ENCODE data around the gene DNAL1. TPM values are rescaled to one million over a fixed set of nuclear protein-coding genes. Genes with fewer than 3 reads are reported as not detected.

The DNAL1 gene
- total and polyA plus RNA-seq, 2 of the 13 experiments (the other 11 are each of a cell fraction or from before 2014, with no cell fraction given), result 1.4 to 13.3 TPM

DNA sequence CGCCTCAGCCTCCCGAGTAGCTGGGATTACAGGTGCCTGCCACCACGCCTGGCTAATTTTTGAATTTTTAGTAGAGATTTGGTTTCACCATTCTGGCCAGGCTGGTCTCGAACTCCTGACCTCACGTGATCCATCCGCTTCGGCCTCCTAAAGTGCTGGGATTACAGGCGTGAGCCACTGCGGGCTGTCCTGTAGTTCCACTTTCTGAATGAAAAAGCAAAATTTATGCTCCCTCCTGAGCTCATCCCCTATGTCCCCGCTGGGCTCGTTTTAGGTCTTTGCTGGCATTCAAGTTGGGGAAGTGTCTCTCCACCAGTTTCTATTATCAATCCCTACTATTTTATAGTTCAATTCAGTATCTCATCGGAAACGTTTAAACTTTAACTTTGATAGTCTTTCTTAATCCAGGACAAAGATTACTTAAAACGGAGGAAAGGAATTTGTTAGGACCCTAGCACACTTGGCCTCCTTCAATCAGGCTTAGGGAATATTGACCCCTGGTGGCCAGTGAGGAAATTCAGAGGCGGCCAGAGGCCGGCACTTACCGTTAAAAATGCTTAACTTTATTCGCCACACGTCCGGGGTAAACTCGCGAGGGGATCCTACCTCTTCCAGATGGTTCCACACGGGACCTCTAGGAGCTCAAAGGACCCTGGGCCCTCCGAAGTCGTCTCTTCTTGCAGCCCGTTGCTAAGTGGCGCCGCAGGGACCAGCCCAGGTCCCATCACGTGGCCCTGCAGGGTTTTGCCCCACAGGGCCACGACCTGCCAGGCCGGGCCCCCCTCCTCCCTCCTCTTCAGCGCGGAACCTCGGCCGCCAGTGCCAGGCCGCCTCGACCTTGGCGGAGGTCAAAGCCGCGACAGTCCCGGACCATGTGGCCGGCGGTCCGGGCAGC lies 11.4 kb upstream of the DNAL1 start (continued):
- TF ChIP-seq SCMH1 (CRISPR knock-in tag; IDR thresholded peaks at IDR 0.05; ENCODE audit: borderline replicate concordance) (no peak), RAD51 (IDR thresholded peaks at IDR 0.05; ENCODE audit: borderline replicate concordance) (no peak), RBM22 (optimal IDR thresholded peaks at IDR 0.05; ENCODE audit: low read length) (no peak), NFE2L1 (CRISPR knock-in tag; IDR thresholded peaks at IDR 0.05; ENCODE audit: borderline replicate concordance) (no peak), ZNF12 (CRISPR knock-in tag; IDR thresholded peaks at IDR 0.05) (no peak), ZNF878 (CRISPR knock-in tag; IDR thresholded peaks at IDR 0.05) (no peak), RBM39 (IDR thresholded peaks at IDR 0.05; ENCODE audit: low read depth, low read length, poor library complexity, severe bottlenecking) (no peak), TCF7 (IDR thresholded peaks at IDR 0.05; ENCODE audit: low read depth) (no peak), XBP1 (CRISPR knock-in tag; IDR thresholded peaks at IDR 0.05) (no peak), NR3C1 (CRISPR knock-in tag; IDR thresholded peaks at IDR 0.05) (no peak), IKZF4 (CRISPR knock-in tag; IDR thresholded peaks at IDR 0.05; ENCODE audit: borderline replicate concordance, low read depth, not compliant biosample characterization) (no peak), DNMT1 (CRISPR knock-in tag; IDR thresholded peaks at IDR 0.05) (no peak), ZSCAN12 (CRISPR knock-in tag; IDR thresholded peaks at IDR 0.05) (no peak), KDM3A (CRISPR knock-in tag; IDR thresholded peaks at IDR 0.05; ENCODE audit: low read depth) (0 out of 2 replicates have a peak, but pooled peaks have one; percentile 10), ARNT (IDR thresholded peaks at IDR 0.05) (no peak), CENPX (CRISPR knock-in tag; IDR thresholded peaks at IDR 0.05) (no peak), FOXP1 (IDR thresholded peaks at IDR 0.05) (no peak), FOXP1 (CRISPR knock-in tag; IDR thresholded peaks at IDR 0.05) (no peak)
- TF ChIP-seq, protein P1, sequence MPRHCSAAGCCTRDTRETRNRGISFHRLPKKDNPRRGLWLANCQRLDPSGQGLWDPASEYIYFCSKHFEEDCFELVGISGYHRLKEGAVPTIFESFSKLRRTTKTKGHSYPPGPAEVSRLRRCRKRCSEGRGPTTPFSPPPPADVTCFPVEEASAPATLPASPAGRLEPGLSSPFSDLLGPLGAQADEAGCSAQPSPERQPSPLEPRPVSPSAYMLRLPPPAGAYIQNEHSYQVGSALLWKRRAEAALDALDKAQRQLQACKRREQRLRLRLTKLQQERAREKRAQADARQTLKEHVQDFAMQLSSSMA (CRISPR knock-in tag; IDR thresholded peaks at IDR 0.05), result no peak
- TF ChIP-seq, protein P2, sequence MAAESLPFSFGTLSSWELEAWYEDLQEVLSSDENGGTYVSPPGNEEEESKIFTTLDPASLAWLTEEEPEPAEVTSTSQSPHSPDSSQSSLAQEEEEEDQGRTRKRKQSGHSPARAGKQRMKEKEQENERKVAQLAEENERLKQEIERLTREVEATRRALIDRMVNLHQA (CRISPR knock-in tag; IDR thresholded peaks at IDR 0.05), result no peak
- TF ChIP-seq, protein P3, sequence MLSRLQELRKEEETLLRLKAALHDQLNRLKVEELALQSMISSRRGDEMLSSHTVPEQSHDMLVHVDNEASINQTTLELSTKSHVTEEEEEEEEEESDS (CRISPR knock-in tag; IDR thresholded peaks at IDR 0.05; ENCODE audit: borderline replicate concordance), result no peak
- TF ChIP-seq, protein P4, sequence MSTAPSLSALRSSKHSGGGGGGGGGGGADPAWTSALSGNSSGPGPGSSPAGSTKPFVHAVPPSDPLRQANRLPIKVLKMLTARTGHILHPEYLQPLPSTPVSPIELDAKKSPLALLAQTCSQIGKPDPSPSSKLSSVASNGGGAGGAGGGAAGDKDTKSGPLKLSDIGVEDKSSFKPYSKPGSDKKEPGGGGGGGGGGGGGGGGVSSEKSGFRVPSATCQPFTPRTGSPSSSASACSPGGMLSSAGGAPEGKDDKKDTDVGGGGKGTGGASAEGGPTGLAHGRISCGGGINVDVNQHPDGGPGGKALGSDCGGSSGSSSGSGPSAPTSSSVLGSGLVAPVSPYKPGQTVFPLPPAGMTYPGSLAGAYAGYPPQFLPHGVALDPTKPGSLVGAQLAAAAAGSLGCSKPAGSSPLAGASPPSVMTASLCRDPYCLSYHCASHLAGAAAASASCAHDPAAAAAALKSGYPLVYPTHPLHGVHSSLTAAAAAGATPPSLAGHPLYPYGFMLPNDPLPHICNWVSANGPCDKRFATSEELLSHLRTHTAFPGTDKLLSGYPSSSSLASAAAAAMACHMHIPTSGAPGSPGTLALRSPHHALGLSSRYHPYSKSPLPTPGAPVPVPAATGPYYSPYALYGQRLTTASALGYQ (CRISPR knock-in tag; IDR thresholded peaks at IDR 0.05), result no peak
- TF ChIP-seq, protein P5, sequence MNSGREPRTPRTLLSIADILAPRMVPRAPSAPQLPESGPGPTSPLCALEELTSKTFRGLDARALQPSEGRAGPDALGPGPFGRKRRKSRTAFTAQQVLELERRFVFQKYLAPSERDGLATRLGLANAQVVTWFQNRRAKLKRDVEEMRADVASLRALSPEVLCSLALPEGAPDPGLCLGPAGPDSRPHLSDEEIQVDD (CRISPR knock-in tag; IDR thresholded peaks at IDR 0.05; ENCODE audit: borderline replicate concordance), result no peak

Measured in HepG2 (cell line).